ENCODE results near the gene NDC1. TPM values are rescaled to one million over a fixed set of nuclear protein-coding genes. Genes with fewer than 3 reads are reported as not detected.

NDC1 gene
- total and polyA plus RNA-seq, 2 of the 4 experiments (the other 2 are of a cell fraction): 11.8 to 33.9 TPM

DNA sequence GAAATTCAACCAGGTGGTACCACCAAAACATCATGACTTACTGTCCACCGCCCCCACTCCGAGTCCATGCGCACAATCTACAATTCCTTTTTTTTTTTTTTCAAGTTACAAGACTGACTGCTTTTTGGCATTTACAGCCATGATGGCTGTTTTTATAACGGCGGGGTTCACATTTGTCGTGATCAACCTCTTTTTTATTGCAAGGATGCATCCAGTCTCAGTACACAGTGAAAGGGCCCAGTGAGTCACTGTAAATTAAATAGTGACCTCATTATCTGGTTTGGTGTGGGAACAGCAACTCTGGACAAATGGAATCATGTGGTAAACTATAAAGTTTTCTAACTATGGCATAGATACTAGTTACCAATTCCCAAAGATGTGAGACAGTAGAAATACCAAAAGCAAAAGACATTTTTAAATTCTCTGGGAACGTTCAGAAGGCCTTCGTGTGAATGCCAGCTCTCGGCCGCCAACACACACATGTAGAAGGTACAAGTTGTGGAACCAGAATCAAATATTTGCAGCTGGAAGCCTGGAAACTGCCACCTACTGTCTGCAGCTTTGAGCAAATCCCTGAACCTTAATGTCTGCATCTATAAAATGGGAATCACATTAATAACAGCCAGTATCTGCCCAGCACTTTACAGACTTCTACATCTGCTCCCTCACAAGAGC, 104.0 kb downstream of the NDC1 start:
- POLR2A ChIA-PET (ENCODE audit: unreplicated experiment): no interaction called here

More for the DNA sequence above, 104.0 kb downstream of the NDC1 start:
- BruUV-seq (replicated peaks): no TSS peak
- 0 out of 2 replicates have a peak, but pooled peaks cover 4% of the 10 kb centered on the region for H4K20me1 ChIP-seq (ENCODE audit: insufficient read depth, low read length)
- H2AK9ac ChIP-seq (replicated peaks; ENCODE audit: low read depth, low read length, poor library complexity): peak overlapping the region; percentile 63
- peaks cover 25% of the 10 kb centered on the region; the same call in 1 of the 2 replicates for H3K9me1 ChIP-seq (ENCODE audit: insufficient read depth, low read length)
- WGBS, 2 experiments (ENCODE audit: extremely low coverage in 2 of 2, insufficient read length in 1 of 2): 75% methylated on average over 4 of the region's 10 CpGs; no CpG with 5 or more reads in 1 of the 2 experiments
- peak overlapping the region; percentile 54 for H3K56ac ChIP-seq (ENCODE audit: extremely low read depth, insufficient read depth, low read length)
- H2BK5ac ChIP-seq (ENCODE audit: low read depth, low read length, poor library complexity, severe bottlenecking): peak overlapping the region; percentile 96
- intact Hi-C loops (cut with micrococcal nuclease) (loop anchor here (5.0 kb wide), 1 partner anchor 47 kb away; no protein-coding TSS in a partner anchor), dilution Hi-C loops (cut with HindIII; ENCODE audit: low sequenced_read_pairs, unreplicated experiment) (no loop called here), in situ Hi-C loops (cut with MboI; ENCODE audit: low sequenced_read_pairs) (no loop called here)
- peak overlapping the region; percentile 86 for H2AK5ac ChIP-seq (ENCODE audit: low read depth, low read length)
- H3K14ac ChIP-seq (replicated peaks; ENCODE audit: low read depth, low read length): peak overlapping the region; percentile 88
- H2BK20ac ChIP-seq (ENCODE audit: low read depth, low read length): peak overlapping the region; percentile 87
- H3K4me1 ChIP-seq (ENCODE audit: control insufficient read depth, insufficient read depth, low read length): peaks cover 40% of the 10 kb centered on the region
- peak overlapping the region; percentile 95; the same call in 2 of the 3 replicates for H2BK15ac ChIP-seq (ENCODE audit: low read depth, low read length)
- peaks cover 20 to 65% of the 10 kb centered on the region in 2 experiments for H3K79me1 ChIP-seq (ENCODE audit: low read depth in 1 of 2, low read length in 2 of 2)
- H4K5ac ChIP-seq (ENCODE audit: low read depth, low read length): peak overlapping the region; percentile 99
- peak; percentile 15; the same call in 1 of the 2 replicates for TF ChIP-seq RFX5 (IDR thresholded peaks at IDR 0.05; ENCODE audit: low read depth, low read length)
- TF ChIP-seq FOS (IDR thresholded peaks at IDR 0.05; ENCODE audit: low read depth, low read length): peak; percentile 78
- TF ChIP-seq, protein P1, sequence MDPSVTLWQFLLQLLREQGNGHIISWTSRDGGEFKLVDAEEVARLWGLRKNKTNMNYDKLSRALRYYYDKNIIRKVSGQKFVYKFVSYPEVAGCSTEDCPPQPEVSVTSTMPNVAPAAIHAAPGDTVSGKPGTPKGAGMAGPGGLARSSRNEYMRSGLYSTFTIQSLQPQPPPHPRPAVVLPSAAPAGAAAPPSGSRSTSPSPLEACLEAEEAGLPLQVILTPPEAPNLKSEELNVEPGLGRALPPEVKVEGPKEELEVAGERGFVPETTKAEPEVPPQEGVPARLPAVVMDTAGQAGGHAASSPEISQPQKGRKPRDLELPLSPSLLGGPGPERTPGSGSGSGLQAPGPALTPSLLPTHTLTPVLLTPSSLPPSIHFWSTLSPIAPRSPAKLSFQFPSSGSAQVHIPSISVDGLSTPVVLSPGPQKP (IDR thresholded peaks at IDR 0.05; ENCODE audit: borderline replicate concordance, low read depth, low read length): no peak
- peak; percentile 16; the same call in 1 of the 2 replicates for TF ChIP-seq CEBPB (IDR thresholded peaks at IDR 0.05; ENCODE audit: low read depth, low read length)
- peak overlapping the region; percentile 100 for H3K18ac ChIP-seq (ENCODE audit: low read depth, low read length)
- H2AFZ ChIP-seq (replicated peaks; ENCODE audit: low read length, poor library complexity): peak overlapping the region; percentile 41
- H4K8ac ChIP-seq (ENCODE audit: low read depth in 2 of 2, low read length in 2 of 2): peak overlapping the region; percentile 79 to 89; a peak in 3 of 4 replicates
- DNase-seq (peak; percentile 84), ATAC-seq (ENCODE audit: low read depth) (no peak)
- H3K27ac ChIP-seq (ENCODE audit: insufficient read depth, low read length): peak overlapping the region; percentile 95
- peak overlapping the region; percentile 94 for H3K4ac ChIP-seq (ENCODE audit: low read depth, low read length)
- peak overlapping the region; percentile 67 for H3K23ac ChIP-seq (ENCODE audit: low read depth, low read length)
- CTCF ChIA-PET: interaction anchor here (0.7 to 1.3 kb wide), 2 partner anchors 18 to 77 kb away, joined by 3 to 4 read pairs; no protein-coding TSS in a partner anchor
- peak overlapping the region; percentile 14 for H3K4me2 ChIP-seq (ENCODE audit: low read depth, low read length)
- H3K27me3 ChIP-seq (ENCODE audit: control insufficient read depth, insufficient read depth, low read length): no peaks in the 10 kb centered on the region
- no peak overlapping the region for H3K4me3 ChIP-seq (ENCODE audit: insufficient read depth, low read depth, low read length)
- no peaks in the 10 kb centered on the region for H3K36me3 ChIP-seq (ENCODE audit: control insufficient read depth, insufficient read depth, low read length)
- no peaks in the 10 kb centered on the region for H3K9me3 ChIP-seq (ENCODE audit: control insufficient read depth, insufficient read depth, low read length)
- peak overlapping the region; percentile 92 for H4K91ac ChIP-seq (ENCODE audit: insufficient read depth, low read depth, low read length)
- H2BK120ac ChIP-seq (ENCODE audit: low read depth, low read length): peak overlapping the region; percentile 86
- H3K9ac ChIP-seq (ENCODE audit: low read depth, low read length): peak overlapping the region; percentile 0; the same call in 1 of the 2 replicates

Data from IMR-90 (cell line).